ENCODE results near the gene LEAP2. TPM values are rescaled to one million over a fixed set of nuclear protein-coding genes. Genes with fewer than 3 reads are reported as not detected.

Gene LEAP2
- total and polyA plus RNA-seq, 2 of the 4 experiments (the other 2 are of a cell fraction), result under 0.01 to 0.36 TPM

- H2BK15ac ChIP-seq (ENCODE audit: low read depth, low read length), result no peak overlapping the region
- H3K56ac ChIP-seq (ENCODE audit: extremely low read depth, insufficient read depth, low read length), result no peak overlapping the region
- H3K9me1 ChIP-seq (ENCODE audit: insufficient read depth, low read length), result 0 out of 2 replicates have a peak, but pooled peaks cover 2% of the 10 kb centered on the region
- H3K4me3 ChIP-seq (ENCODE audit: insufficient read depth, low read depth, low read length), result no peak overlapping the region
- H3K79me1 ChIP-seq (ENCODE audit: low read depth in 1 of 2, low read length in 2 of 2), result peaks cover 23 to 44% of the 10 kb centered on the region in 2 experiments
- no peak overlapping the region for H3K18ac ChIP-seq (ENCODE audit: low read depth, low read length)
- H3K4me1 ChIP-seq (ENCODE audit: control insufficient read depth, insufficient read depth, low read length), result no peaks in the 10 kb centered on the region
- H3K27ac ChIP-seq (ENCODE audit: insufficient read depth, low read length), result no peak overlapping the region
- BruUV-seq (replicated peaks), result no TSS peak
- H3K23ac ChIP-seq (ENCODE audit: low read depth, low read length), result no peak overlapping the region
- no peak overlapping the region for H3K9ac ChIP-seq (ENCODE audit: low read depth, low read length)
- no peak for ATAC-seq (ENCODE audit: low read depth)
- dilution Hi-C loops (cut with HindIII; ENCODE audit: low sequenced_read_pairs, unreplicated experiment) (no loop called here), intact Hi-C loops (cut with micrococcal nuclease) (no loop called here), in situ Hi-C loops (cut with MboI; ENCODE audit: low sequenced_read_pairs) (no loop called here)
- H2AFZ ChIP-seq (replicated peaks; ENCODE audit: low read length, poor library complexity), result no peak overlapping the region
- H3K4me2 ChIP-seq (ENCODE audit: low read depth, low read length), result no peak overlapping the region
- no peak overlapping the region for H3K4ac ChIP-seq (ENCODE audit: low read depth, low read length)
- H2AK5ac ChIP-seq (ENCODE audit: low read depth, low read length), result no peak overlapping the region
- H4K5ac ChIP-seq (ENCODE audit: low read depth, low read length), result no peak overlapping the region
- no peak overlapping the region for H3K14ac ChIP-seq (replicated peaks; ENCODE audit: low read depth, low read length)
- no peak overlapping the region for H2BK120ac ChIP-seq (ENCODE audit: low read depth, low read length)
- H3K36me3 ChIP-seq (ENCODE audit: control insufficient read depth, insufficient read depth, low read length), result peaks cover 27% of the 10 kb centered on the region
- no peak overlapping the region for H2BK20ac ChIP-seq (ENCODE audit: low read depth, low read length)
- POLR2A ChIA-PET (ENCODE audit: unreplicated experiment), result no interaction called here
- no peaks in the 10 kb centered on the region for H3K27me3 ChIP-seq (ENCODE audit: control insufficient read depth, insufficient read depth, low read length)
- no peak overlapping the region for H4K91ac ChIP-seq (ENCODE audit: insufficient read depth, low read depth, low read length)
- H2AK9ac ChIP-seq (replicated peaks; ENCODE audit: low read depth, low read length, poor library complexity), result no peak overlapping the region
- no peak overlapping the region for H4K8ac ChIP-seq (ENCODE audit: low read depth in 2 of 2, low read length in 2 of 2)
- H3K9me3 ChIP-seq (ENCODE audit: control insufficient read depth, insufficient read depth, low read length), result no peaks in the 10 kb centered on the region
- DNase-seq, result no peak
- CTCF ChIA-PET, result no interaction called here
- no peak overlapping the region for H2BK5ac ChIP-seq (ENCODE audit: low read depth, low read length, poor library complexity, severe bottlenecking)
- no CpG with 5 or more reads among the region's 4 CpGs for WGBS, 2 experiments (ENCODE audit: extremely low coverage in 2 of 2, insufficient read length in 1 of 2)
- peaks cover 19% of the 10 kb centered on the region; the same call in 1 of the 2 replicates for H4K20me1 ChIP-seq (ENCODE audit: insufficient read depth, low read length)
- TF ChIP-seq POLR2A (IDR thresholded peaks at IDR 0.05; ENCODE audit: low read depth, low read length), result no peak
Observed at GRCh38 chr5:132901036-132901435, 27.6 kb downstream of the LEAP2 start.
